Endometrial microvascular endothelial cells (primary cell): ENCODE measurements around the gene PHYHD1. TPM values are rescaled to one million over a fixed set of nuclear protein-coding genes. Genes with fewer than 3 reads are reported as not detected.
"Not testable (repeated sequence)": the region's sequence is repeated elsewhere in the genome, so short reads cannot be mapped to it uniquely, and the experiment has no call there.

Source experiments
- in situ Hi-C: cut with HindIII; loops from 2 replicates; pipeline ENCODE4 v1.10.0; 2017; ENCODE audit warnings: low sequenced_read_pairs, low pct_unique_long_range_greater_than_20kb; ENCODE audit errors: inconsistent ontology term
- total RNA-seq: library from RNA; depleted of rRNA; stranded (reverse); fragments of >200 nt; gene quantifications from one replicate; pipeline ENCODE4 v1.2.3, GENCODE V29; 2015; ENCODE audit errors: inconsistent ontology term

PHYHD1 gene
- total RNA-seq, 1 donor from 2014 or later: 0.09 TPM

DNA sequence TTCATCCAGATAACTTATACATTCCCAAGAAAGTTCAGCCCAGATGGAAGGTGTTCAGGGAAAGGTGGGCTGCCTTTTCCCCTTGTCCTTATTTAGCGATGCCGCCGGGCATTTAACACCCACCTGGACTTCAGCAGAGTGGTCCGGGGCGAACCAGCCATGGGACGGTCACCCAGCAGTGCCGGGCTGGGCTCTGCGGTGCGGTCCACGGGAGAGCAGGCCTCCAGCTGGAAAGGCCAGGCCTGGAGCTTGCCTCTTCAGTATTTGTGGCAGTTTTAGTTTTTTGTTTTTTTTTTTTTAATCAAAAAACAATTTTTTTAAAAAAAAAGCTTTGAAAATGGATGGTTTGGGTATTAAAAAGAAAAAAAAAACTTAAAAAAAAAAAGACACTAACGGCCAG, 4.0 kb upstream of the PHYHD1 start:
- in situ Hi-C loops: no loop called here

DNA sequence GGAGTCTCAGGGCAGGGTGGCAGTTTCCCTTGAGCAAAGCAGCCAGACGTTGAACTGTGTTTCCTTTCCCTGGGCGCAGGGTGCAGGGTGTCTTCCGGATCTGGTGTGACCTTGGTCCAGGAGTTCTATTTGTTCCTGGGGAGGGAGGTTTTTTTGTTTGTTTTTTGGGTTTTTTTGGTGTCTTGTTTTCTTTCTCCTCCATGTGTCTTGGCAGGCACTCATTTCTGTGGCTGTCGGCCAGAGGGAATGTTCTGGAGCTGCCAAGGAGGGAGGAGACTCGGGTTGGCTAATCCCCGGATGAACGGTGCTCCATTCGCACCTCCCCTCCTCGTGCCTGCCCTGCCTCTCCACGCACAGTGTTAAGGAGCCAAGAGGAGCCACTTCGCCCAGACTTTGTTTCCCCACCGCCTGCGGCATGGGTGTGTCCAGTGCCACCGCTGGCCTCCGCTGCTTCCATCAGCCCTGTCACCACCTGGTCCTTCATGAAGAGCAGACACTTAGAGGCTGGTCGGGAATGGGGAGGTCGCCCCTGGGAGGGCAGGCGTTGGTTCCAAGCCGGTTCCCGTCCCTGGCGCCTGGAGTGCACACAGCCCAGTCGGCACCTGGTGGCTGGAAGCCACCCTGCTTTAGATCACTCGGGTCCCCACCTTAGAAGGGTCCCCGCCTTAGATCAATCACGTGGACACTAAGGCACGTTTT, 3.5 kb upstream of the PHYHD1 start:
- in situ Hi-C loops: no loop called here

GRCh38 chr9:128918921-128919320, 1.9 kb upstream of the PHYHD1 start:
- in situ Hi-C loops: no loop called here

DNA sequence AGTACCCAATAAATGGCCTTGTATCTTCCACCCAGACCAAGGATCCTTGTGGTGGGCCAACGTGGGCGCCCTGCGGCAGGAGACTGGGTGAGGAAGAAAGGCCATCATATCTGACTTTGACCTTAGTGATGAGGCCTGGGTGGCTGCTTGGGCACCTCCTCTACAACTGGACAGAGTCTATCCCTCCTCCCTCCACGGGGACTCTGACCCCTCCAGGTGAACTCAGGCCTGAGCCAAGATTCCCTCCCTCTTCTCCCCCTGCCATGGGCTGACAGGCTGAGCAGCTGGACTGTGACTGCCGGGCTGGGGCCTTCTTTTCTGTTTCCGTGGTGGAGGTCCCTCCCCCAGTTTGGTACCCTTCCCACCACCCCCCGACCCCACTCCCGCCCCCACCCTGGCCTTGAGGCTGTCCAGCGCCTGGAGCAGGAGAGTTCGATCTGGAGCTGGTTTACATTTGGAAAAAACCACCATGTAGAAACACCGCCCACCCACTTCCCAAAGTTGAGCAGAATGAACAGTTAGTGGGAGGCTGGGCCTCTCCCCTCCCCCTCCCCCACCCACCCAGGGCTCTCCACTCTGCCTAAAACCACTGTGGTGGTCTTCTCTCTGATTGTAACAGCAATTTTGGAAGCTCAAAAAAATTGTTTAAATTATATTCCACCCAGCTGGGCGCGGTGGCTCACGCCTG, 1.2 kb upstream of the PHYHD1 start:
- in situ Hi-C loops: no loop called here

GRCh38 chr9:128921881-128922763, 1.3 kb downstream of the PHYHD1 start:
- in situ Hi-C loops: no loop called here

GRCh38 chr9:128923493-128923883, 2.7 kb downstream of the PHYHD1 start:
- in situ Hi-C loops: no loop called here

- in situ Hi-C loops: no loop called here
These were observed 7.1 kb downstream of the PHYHD1 start for GRCh38 chr9:128927731-128928411.

GRCh38 chr9:128928624-128929023, 7.8 kb downstream of the PHYHD1 start:
- in situ Hi-C loops: no loop called here

GRCh38 chr9:128929560-128929959, 8.8 kb downstream of the PHYHD1 start:
- in situ Hi-C loops: no loop called here

DNA sequence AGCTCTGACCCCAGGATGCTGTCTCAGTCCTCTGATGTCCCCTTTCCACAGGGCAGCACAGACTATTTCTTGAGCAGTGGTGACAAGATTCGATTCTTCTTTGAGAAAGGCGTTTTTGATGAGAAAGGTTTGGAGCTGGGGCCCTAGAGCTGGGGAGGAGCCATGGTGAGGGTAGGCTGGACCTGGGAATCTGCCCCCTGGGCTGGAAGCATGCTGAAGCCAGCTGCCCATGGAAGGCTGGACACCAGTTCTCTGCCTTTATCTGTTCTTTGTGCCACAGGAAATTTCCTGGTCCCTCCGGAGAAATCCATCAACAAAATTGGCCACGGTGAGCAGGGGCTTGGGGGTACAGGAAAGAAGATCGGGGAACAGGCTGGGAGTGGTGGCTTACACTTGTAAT, 12.9 kb downstream of the PHYHD1 start:
- in situ Hi-C loops: no loop called here

DNA sequence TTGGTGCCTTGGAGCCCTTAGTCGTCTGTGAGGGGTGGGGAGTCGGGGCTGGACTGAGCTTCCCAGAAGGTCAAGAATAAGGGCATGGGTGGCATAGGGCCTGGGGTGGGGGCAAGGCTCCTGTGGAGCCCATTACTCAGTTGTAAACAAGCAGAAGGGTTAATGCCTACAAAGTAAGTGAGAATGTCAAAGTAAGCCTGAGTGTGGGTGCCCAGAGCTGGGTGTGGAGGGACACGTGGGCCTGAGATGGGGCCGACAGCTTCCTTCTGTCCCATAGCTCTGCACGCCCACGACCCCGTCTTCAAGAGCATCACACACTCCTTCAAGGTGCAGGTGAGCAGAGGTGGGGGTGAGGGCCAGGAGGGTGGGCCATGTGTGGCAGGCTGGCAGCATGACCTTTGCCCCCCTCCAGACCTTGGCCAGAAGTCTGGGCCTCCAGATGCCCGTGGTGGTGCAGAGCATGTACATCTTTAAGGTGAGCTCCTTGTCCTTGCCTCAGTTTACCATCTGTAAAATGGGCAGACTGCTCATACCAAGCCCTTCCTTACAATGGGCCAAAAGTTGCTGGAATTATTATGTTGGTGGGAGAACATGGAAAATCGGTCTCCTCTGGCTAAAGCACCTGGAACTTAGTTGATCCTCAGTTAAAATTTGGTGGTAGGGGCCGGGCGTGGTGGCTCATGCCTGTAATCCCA, 15.5 kb downstream of the PHYHD1 start:
- in situ Hi-C loops: no loop called here

- in situ Hi-C loops: no loop called here
These were observed 16.8 kb downstream of the PHYHD1 start for GRCh38 chr9:128937310-128938165.

- in situ Hi-C loops: no loop called here
These were observed 19.6 kb downstream of the PHYHD1 start for GRCh38 chr9:128940271-128940921.

- in situ Hi-C loops: no loop called here
These were observed 20.4 kb downstream of the PHYHD1 start for GRCh38 chr9:128940946-128941755.

DNA sequence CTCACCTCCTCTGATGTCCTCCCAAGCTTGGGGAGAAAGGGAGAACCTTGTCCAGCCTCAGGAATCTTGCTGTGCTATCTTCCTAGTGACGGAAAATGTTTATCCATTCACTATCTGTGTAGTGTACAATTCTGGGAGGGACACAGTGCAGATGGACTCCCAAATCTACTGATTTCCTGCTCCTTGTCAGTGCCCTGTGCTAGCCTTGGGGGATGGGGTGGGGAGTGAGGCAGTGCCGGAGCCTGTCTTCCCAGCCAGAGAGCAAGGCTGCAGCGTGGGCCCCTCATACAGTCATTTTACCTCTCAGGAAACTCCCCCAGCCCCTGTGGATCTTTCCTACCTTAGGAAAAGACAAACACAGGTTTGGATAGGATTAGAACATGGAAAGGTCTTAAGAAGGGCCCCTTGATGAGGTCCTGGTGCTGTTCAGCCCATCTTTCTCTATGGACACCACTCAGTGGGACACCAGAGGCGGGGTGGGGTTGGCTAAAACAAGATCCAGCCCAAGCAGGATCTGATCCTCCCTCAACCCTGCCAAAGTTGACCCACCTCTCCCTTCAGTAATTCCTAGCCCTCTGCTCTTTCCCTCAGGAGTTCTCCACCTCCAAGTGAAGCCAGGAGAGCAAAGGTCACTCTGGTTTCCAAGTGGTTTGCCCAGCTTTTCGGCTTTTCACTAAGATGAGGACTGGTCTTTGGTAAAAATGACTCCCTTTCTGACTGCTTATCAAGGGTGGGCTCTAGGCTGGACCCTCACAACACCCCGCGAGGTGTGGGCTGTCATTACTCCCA, 23.2 kb downstream of the PHYHD1 start:
- in situ Hi-C loops: no loop called here

- in situ Hi-C loops: not testable (repeated sequence)
These were observed 24.2 kb downstream of the PHYHD1 start for GRCh38 chr9:128944966-128945365.
